ENCODE results near the gene CMYA5.
"Not testable (repeated sequence)": the region's sequence is repeated elsewhere in the genome, so short reads cannot be mapped to it uniquely, and the experiment has no call there.

CMYA5 gene

GRCh38 chr5:79702606-79703380, 13.2 kb downstream of the CMYA5 start:
- DNase-seq (ENCODE audit: low read depth in 2 of 2, low spot score in 1 of 2), result no peak

GRCh38 chr5:79703381-79703645, 13.7 kb downstream of the CMYA5 start:
- no peak for DNase-seq (ENCODE audit: low read depth in 2 of 2, low spot score in 1 of 2)

- DNase-seq (ENCODE audit: low read depth in 2 of 2, low spot score in 1 of 2), result no peak
Measured at GRCh38 chr5:79704553-79704952, 14.9 kb downstream of the CMYA5 start.

- no peak for DNase-seq (ENCODE audit: low read depth in 2 of 2, low spot score in 1 of 2)
Measured at GRCh38 chr5:79705632-79706031, 16.0 kb downstream of the CMYA5 start.

- not testable (repeated sequence) for DNase-seq (ENCODE audit: low read depth in 2 of 2, low spot score in 1 of 2)
Measured at GRCh38 chr5:79706317-79706716, 16.7 kb downstream of the CMYA5 start.

GRCh38 chr5:79707535-79707934, 17.9 kb downstream of the CMYA5 start:
- DNase-seq (ENCODE audit: low read depth in 2 of 2, low spot score in 1 of 2), result no peak

- no peak for DNase-seq (ENCODE audit: low read depth in 2 of 2, low spot score in 1 of 2)
Measured at GRCh38 chr5:79712741-79713140, 23.1 kb downstream of the CMYA5 start.

DNA sequence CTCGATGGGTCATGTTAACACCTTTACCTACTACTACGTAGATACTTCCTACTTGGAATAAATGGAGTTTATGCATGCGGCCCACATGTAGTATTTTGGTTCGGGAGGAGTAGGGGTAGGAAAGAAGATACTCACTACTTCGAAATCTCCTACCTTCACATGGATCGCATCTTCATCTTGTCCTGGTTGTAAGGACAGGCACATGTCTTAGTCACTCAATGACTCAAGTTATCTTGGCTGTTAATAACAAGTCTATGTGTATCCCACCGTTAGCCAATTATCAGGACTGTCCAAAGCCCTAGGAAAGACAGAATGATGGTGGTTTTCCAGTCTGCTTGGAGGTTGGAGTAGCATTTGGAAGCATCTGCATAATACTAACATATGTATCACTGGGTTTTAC, 24.1 kb downstream of the CMYA5 start:
- DNase-seq (ENCODE audit: low read depth in 2 of 2, low spot score in 1 of 2), result no peak

GRCh38 chr5:79716839-79717238, 27.2 kb downstream of the CMYA5 start:
- DNase-seq (ENCODE audit: low read depth in 2 of 2, low spot score in 1 of 2), result no peak

DNA sequence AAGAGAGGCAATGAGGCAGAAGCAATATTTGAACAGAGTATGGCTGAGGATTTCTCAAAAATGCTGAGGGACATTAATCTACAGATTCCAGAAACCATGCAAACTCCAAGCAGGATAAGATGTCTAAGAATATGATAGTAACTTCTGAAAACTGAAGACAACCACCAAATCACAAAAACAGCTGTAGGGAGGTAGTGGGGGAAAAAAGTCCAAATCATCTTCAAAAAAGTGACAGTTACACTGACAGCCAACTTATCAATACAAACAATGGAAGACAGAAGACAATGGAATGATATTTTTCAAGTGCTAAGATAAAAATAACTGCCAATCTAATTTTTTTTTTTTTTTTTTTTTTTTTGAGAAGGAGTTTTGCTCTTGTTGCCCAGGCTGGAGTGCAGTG, 30.5 kb downstream of the CMYA5 start:
- no peak for DNase-seq (ENCODE audit: low read depth in 2 of 2, low spot score in 1 of 2)

DNA sequence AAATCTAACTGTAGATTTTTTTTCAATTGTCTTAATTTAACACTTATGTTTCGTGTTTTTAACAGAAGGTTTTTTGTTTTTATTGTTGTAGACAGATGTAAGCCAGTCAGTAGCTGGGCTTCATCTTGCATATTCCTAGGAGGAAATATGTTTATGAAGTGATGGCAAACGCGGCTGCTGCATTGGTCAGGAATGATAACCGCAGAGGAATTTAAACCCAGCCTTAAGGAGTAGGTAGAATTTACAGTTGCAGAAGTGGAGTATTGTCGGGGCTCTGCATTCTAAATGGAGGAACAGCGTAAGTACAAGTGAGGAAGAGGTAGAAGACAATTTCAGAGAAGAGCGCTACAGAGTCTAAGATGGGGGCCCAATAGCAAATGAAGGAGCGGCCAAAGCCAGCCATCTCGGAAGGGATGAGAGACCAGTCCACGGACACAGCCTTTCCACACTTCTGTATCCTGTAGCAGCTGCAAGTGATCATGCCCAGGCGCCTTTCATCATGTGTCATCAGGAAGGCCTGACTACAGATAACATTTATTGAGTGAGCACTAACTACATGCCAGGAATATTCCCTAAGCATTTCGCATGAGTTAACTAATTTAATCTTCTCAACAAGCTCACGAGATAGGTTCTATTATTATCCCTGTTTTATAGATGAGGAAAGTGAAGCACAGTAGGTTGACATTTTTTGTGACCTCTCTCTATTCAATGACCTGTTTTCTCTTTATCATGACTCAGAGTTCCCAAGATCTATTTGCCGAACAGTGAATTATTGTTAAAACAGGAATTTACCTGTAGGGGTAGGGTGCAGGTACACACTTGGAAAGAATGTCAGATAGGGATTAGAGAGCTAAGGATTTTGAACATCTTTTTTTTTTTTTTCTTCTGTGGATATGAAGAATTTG, 38.1 kb downstream of the CMYA5 start:
- DNase-seq (ENCODE audit: low read depth in 2 of 2, low spot score in 1 of 2), result no peak

DNA sequence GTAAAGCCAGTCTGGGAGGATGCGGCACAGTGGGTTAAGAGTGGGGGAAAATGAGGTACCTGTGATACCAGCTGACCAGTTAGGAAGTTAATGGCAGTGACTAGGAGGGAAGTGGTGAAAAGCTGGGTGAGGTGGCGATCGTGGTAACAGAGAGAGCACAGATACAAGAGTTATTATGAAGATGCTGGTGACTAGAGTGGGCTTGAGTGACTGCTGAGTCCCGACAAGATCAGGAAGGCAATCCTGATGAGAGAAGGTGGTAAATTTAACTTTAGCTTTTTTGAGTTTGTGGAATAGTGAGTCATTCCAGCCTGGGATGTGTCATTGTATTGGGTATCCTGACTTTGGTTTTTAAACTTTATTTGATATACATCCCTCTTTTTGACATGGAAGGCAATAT, 38.8 kb downstream of the CMYA5 start:
- no peak for DNase-seq (ENCODE audit: low read depth in 2 of 2, low spot score in 1 of 2)

DNA sequence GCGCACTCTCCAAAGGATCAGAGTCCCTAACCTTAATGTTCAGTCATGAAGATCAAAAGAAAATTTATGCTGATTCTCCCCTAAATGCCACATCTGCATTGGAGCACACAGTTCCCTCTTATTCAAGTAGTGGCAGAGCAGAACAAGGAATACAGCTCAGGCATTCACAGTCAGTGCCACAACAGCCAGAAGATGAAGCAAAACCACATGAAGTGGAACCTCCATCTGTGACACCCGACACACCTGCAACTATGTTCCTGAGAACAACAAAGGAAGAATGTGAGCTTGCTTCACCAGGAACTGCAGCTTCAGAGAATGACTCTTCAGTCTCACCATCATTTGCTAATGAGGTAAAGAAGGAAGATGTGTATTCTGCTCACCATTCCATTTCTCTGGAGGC, 40.0 kb downstream of the CMYA5 start:
- no peak for DNase-seq (ENCODE audit: low read depth in 2 of 2, low spot score in 1 of 2)

DNA sequence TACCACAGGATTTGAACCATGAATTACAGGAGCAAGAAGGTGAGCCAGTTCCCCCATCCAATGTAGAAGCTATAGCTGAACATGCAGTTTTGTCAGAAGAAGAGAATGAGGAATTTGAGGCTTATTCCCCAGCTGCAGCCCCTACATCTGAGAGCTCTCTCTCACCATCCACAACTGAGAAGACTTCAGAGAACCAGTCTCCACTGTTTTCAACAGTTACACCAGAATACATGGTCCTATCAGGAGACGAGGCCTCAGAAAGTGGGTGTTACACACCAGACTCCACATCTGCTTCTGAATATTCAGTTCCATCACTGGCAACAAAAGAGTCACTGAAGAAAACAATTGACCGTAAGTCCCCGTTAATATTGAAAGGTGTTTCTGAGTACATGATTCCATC, 40.9 kb downstream of the CMYA5 start:
- DNase-seq (ENCODE audit: low read depth in 2 of 2, low spot score in 1 of 2), result no peak

DNA sequence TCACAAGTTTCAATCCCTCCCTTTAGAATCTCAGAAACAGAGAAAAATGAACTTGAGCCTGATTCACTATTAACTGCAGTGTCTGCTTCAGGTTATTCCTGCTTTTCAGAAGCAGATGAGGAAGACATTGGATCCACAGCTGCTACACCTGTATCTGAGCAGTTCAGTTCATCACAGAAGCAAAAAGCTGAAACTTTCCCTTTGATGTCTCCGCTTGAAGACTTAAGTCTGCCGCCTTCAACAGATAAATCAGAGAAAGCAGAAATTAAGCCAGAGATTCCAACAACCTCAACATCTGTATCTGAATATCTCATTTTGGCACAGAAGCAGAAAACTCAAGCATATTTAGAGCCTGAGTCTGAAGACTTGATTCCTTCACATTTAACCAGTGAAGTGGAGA, 42.1 kb downstream of the CMYA5 start:
- no peak for DNase-seq (ENCODE audit: low read depth in 2 of 2, low spot score in 1 of 2)

DNA sequence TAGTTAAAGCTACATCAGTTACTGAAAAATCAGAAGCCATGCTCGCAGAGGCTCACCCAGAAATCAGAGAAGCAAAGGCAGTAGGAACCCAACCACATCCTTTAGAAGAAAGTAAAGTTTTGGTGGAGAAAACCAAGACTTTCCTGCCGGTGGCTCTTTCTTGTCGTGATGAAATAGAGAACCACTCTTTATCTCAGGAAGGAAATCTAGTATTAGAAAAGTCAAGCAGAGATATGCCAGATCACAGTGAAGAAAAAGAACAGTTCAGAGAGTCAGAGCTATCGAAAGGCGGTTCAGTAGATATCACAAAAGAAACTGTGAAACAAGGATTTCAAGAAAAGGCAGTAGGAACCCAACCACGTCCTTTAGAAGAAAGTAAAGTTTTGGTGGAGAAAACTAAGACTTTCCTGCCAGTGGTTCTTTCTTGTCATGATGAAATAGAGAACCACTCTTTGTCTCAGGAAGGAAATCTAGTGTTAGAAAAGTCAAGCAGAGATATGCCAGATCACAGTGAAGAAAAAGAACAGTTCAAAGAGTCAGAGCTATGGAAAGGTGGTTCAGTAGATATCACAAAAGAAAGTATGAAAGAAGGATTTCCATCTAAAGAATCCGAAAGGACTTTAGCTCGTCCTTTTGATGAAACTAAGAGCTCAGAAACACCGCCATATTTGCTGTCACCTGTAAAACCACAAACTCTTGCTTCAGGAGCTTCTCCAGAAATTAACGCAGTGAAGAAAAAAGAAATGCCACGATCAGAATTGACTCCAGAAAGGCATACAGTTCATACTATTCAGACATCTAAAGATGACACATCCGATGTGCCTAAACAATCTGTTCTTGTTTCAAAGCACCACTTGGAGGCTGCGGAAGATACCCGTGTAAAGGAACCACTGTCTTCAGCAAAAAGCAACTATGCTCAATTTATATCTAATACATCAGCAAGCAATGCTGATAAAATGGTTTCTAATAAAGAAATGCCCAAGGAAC, 47.2 kb downstream of the CMYA5 start:
- DNase-seq (ENCODE audit: low read depth in 2 of 2, low spot score in 1 of 2), result no peak

DNA sequence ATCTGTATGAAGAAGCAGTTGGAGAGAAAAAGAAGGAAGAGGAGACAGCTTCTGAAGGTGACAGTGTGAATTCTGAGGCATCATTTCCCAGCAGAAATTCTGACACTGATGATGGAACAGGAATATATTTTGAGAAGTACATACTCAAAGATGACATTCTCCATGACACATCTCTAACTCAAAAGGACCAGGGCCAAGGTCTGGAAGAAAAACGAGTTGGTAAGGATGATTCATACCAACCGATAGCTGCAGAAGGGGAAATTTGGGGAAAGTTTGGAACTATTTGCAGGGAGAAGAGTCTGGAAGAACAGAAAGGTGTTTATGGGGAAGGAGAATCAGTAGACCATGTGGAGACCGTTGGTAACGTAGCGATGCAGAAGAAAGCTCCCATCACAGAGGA, 48.7 kb downstream of the CMYA5 start:
- no peak for DNase-seq (ENCODE audit: low read depth in 2 of 2, low spot score in 1 of 2)

DNA sequence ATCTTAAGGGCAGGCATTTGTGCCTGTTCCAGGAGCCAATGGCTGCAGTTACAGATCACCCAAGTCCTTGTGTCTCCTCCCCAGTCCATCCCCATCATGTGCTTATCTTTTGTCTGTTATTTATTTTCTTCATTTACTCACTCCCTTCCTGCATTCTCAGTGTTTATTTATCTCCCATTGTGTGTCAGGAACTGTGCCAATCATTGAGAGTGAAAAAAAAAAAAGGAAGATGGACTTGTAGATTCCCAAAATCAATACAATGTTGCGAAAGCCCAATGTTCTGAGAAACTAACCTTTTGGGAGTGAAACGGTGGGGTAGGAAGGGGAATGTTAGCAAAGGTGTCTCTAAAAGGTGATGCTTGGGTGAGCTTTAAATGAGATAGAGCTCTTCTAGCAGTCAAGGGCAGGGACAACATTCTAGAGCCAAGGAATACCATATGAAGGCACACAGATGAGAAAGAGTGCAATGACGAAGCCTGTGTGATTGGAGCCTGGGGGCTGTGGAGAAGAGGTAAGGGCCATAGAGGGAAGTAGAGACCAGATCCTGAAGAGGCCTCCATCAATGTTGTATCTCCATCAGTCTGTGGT, 53.0 kb downstream of the CMYA5 start:
- DNase-seq (ENCODE audit: low read depth in 2 of 2, low spot score in 1 of 2), result no peak

- no peak for DNase-seq (ENCODE audit: low read depth in 2 of 2, low spot score in 1 of 2)
Measured at GRCh38 chr5:79743846-79744605, 54.4 kb downstream of the CMYA5 start.

DNA sequence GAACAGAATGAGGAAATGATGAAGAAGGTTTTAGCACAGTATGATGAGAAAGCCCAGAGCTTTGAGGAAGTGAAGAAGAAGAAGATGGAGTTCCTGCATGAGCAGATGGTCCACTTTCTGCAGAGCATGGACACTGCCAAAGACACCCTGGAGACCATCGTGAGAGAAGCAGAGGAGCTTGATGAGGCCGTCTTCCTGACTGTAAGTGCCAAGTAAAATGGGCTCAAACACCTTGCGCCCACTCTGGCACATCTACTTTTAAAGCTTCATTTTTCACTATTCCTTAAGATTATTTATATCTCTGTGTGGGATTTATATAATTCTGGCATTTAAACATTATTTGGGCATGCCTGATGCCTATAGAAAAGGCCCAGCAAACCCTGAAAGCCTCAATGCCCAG, 55.6 kb downstream of the CMYA5 start:
- DNase-seq (ENCODE audit: low read depth in 2 of 2, low spot score in 1 of 2), result no peak
